ENCODE results near the gene CLIC3. TPM values are rescaled to one million over a fixed set of nuclear protein-coding genes. Genes with fewer than 3 reads are reported as not detected.
"Not testable (repeated sequence)": the region's sequence is repeated elsewhere in the genome, so short reads cannot be mapped to it uniquely, and the experiment has no call there.

The CLIC3 gene
- total RNA-seq, 1 experiment from 2014 or later: not detected

DNA sequence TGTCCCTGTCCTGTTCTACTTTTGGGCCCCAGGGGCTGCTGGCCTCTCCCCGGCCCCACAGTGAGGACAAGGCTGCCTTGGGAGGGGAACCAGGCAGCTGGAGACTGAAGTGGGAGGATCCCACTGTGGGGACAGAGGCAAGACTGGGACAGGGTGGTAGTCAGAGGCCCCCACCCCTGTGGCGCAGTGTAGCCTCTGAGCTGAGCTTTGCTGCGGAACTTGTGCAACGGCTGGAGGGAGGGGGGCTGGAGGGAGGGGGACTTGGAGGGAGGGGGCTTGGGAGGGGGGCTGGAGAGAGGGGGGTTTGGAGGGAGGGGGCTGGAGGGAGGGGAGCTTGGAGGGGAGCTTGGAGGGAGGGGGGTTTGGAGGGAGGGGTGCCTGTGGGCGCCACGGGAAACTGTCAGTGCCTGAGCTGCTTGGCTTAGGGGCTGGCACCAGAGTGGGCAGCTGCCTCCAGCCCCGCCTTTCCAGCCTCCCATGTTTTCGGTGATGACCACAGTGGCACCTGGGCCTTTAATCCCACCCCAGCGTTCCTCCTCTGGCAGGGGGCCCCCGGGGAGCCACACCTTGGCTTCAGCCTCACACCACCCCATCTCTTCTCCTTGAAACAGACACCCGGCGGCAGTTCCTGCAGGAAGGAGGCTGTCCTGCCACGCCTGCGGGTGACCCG, 37.8 kb upstream of the CLIC3 start:
- no peak for DNase-seq (ENCODE audit: low read depth, low spot score)

DNA sequence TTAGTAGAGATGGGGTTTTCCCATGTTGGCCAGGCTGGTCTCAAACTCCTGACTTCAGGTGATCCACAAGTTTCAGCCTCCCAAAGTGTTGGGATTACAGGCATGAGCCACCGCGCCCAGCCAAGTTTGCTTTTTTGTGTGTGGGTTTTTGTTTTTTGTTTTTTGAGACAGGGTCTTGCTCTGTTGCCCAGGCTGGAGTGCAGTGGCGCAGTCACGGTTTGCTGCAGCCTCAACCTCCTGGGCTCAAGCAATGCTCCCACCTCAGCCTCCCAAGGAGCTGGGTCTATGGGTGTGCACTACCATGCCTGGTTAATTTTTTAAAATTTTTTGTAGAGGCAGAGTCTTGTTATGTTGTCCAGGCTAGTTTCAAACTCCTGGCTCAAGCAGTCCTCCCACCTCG, 37.1 kb upstream of the CLIC3 start:
- in situ Hi-C loops (cut with HindIII; ENCODE audit: low pct_unique_long_range_greater_than_20kb, low sequenced_read_pairs): loop anchor here (25.0 kb wide), 1 partner anchor 96 kb away; the partner anchor contains the start of genes C8G and FBXW5
- DNase-seq (ENCODE audit: low read depth, low spot score): not testable (repeated sequence)

More for the DNA sequence above, 37.8 kb upstream of the CLIC3 start:
- in situ Hi-C loops (cut with HindIII; ENCODE audit: low pct_unique_long_range_greater_than_20kb, low sequenced_read_pairs): loop anchor here (25.0 kb wide), 1 partner anchor 97 kb away; the partner anchor contains the start of genes C8G and FBXW5

DNA sequence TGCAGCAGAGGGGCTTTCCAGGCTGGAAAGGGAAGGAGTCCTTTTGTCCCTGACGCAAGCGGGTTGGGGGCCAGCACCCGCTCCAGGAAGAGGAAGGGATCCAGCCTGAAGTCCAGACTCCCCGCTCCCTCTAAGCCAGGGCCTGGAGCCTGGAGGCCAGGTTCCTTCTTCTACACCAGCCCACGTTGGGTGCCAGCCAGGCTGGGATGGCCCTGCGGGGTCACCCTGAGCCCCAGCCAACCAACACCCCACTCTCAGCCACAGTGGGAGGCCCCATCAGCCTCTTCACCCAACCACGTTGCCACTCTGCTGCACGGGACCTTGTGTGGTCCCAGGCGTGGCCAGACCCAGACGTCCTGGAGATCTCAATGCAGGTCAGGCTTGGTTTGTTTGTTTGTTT, 36.5 kb upstream of the CLIC3 start:
- no peak for DNase-seq (ENCODE audit: low read depth, low spot score)
- in situ Hi-C loops (cut with HindIII; ENCODE audit: low pct_unique_long_range_greater_than_20kb, low sequenced_read_pairs): loop anchor here (25.0 kb wide), 1 partner anchor 96 kb away; the partner anchor contains the start of genes C8G and FBXW5

DNA sequence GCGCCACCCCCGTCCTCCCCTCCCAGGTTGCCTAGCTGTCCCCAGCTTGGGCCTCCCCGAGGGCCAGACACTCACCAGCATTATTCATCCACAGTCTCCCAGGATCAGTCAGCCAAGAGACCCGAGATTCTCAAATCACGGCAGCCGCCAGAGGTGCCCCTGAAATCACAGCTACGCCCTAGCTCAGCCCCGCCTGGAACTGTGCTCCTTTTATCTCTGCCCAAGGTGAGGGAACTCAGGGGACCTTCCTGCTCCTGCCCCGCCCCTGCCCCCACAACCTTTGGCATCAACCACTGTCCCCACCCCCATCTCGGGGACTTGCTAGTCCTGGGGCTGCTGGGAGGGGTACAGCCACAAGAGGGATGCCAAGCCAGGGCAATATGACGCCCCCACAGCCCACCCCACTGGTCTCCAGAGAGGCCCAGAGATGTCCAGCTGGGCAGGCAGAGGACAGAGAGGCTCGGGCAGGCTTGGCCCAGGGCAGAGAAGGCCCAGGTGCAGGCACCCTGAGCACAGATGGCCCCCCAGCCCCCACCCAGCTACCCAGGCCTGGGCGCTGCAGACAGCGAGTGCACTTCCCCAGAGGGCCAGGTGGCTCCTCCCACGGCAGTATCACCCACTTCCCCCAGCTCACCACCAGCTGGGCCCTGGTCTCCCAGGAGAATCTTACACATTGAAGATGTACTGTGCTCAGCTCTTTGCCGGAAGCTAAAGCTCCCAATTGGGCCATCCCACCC, 35.7 kb upstream of the CLIC3 start, which contains the start of gene FUT7:
Gene FUT7, minus strand, starts transcription at position 185 of the 737 bp plus-strand sequence. Its CDS starts 97 bp downstream, at position 88.
- in situ Hi-C loops (cut with HindIII; ENCODE audit: low pct_unique_long_range_greater_than_20kb, low sequenced_read_pairs): loop anchor here (25.0 kb wide), 1 partner anchor 95 kb away; the partner anchor contains the start of genes C8G and FBXW5
- no peak for DNase-seq (ENCODE audit: low read depth, low spot score)

DNA sequence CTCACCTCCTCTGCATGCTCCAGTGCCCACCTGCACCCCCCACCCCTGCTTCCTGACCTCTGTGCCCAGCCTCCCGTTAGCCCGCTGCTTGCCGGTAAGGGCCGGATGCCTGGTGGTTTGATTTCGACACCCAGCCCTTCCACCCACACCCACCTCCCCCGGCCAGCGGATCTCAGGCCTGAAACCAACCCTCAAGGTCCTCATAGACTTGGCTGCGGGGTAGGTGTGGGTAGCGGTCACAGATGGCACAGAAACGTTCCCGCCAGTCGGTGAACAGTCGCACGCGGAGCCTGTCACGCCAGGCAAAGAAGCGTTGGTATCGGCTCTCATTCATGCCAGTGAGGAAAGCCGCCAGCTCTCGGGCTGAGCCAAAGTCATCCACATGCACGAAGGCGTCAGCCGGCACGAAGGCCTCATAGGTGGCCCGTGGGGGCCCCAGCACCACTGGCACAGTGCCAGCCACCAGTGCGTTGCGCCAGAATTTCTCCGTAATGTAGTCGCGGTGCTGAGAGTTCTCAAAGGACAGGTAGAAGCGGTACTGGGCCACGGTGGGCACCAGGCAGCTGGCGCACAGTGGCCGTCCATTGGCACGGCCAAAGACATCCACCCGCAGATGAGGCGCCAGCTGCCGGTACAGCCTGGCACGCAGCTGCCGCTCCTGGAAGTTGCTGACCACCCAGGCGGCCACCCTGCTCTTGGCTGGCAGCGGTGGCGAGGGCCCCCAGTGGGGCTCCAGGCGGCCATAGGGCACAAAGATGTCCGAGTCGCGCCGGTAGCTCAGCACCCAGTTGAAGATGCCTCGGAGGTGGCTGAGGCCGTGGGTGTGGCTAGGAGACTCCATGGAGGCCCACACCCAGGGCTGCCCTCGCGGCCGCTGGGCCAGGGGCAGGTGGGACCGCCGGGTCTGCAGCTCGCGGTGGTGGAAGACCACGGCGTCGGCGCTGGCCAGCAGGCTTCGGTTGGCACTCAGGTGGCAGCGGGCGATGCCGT, 34.5 kb upstream of the CLIC3 start:
- no peak for DNase-seq (ENCODE audit: low read depth, low spot score)
- in situ Hi-C loops (cut with HindIII; ENCODE audit: low pct_unique_long_range_greater_than_20kb, low sequenced_read_pairs): loop anchor here (25.0 kb wide), 1 partner anchor 94 kb away; the partner anchor contains the start of genes C8G and FBXW5

DNA sequence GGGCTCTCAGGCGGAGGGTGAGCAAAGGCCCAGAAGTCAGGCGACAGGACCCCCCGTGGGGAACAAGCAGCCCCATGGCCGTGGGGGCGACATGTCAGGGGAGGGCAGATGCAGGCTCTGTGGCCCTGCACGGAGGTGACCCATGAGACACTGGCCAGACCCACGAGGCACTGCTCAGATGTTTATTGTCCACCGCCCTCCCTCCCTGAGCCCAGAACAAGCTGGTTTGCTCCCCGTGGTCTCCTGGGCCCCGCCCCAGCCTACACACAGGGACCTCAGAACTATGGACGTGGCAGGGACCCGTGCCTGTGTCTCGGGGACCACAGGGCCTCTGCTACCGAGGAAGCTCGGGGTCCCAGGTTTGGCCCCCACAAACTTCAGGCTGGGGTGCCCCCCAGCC, 33.6 kb upstream of the CLIC3 start:
- DNase-seq (ENCODE audit: low read depth, low spot score): no peak
- in situ Hi-C loops (cut with HindIII; ENCODE audit: low pct_unique_long_range_greater_than_20kb, low sequenced_read_pairs): loop anchor here (25.0 kb wide), 1 partner anchor 93 kb away; the partner anchor contains the start of genes C8G and FBXW5

DNA sequence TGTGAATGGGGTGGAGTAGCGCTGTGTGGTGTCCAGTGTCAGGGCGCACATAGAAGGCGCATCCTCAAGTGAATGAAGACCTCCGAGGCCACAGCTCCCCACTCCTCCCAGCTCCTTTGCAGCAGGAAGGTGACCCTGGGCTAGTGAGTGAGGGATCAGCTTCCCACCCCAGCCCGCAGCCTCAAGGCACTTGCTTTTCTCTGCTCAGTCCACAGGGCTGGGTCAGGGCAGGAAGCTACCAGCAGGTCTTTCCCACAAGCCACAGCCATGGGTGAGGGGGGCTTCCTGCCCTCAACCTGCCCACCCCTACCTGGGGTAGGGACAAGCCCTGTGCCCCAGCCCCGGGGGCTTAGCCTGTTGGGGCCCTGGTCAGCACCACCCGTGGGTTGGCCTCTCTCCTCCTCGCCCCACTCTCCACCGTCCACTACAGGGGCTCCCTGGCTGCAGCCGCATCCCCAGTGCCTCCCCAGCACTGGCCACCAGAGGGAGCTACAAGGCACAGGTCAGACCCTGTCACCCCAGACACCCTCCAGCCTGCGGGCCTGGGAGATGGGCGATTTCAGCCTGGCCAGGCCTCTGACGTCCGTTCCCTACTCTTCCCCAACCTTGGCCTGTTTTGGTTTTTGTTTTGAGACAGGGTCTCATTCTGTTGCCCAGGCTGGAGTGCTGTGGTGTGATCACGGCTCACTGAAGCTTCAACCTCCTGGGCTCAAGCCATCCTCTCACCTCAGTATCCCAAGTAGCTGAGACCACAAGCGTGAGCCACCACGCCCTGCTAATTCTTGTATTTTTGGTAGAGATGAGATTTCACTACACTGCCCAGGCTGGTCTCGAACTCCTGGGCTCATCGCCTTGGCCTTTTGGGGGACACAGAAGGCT, 32.9 kb upstream of the CLIC3 start:
- DNase-seq (ENCODE audit: low read depth, low spot score): peak; percentile 74
- in situ Hi-C loops (cut with HindIII; ENCODE audit: low pct_unique_long_range_greater_than_20kb, low sequenced_read_pairs): loop anchor here (25.0 kb wide), 1 partner anchor 92 kb away; the partner anchor contains the start of genes C8G and FBXW5

DNA sequence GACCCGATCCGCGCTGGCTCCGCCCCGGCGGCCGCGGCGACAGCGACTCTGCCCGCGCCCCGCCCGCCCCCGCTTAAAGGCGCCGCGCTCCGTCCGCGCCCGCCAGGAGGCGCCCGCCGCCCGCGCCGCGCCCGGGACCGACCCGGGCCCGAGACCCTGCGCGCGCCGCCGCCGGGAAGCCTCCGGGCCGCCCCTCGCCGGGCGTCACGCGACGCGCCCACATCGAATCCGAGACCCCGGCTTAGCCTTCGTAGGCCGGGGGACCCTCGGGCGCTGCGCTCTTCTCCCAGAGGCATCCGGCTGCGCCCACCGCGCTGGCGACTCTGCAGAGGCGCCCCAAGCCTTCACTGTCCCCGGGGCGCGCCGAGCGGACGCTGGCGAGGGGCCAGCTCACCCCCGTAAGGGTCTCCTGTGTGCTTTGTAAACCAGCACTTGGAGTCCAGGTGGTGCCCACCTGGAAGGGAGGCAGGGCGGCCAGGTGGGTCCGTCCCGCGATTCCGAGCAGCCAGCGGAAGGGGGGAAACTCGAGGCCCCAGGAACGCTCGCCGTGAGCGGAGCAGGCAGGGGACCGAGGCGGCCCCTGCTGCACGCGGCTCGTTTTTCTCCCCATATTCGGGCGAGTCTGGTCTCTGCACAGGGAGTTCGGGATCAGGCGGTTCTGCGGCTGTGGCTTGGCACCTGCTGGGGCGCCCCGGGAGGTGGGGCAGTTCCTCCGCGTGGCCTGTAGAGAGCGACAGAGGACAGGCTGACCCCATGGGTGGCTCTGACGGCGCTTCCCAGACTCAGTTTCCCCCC, 32.1 kb upstream of the CLIC3 start:
- in situ Hi-C loops (cut with HindIII; ENCODE audit: low pct_unique_long_range_greater_than_20kb, low sequenced_read_pairs): loop anchor here (25.0 kb wide), 1 partner anchor 91 kb away; the partner anchor contains the start of genes C8G and FBXW5
- peak; percentile 50 for DNase-seq (ENCODE audit: low read depth, low spot score)

DNA sequence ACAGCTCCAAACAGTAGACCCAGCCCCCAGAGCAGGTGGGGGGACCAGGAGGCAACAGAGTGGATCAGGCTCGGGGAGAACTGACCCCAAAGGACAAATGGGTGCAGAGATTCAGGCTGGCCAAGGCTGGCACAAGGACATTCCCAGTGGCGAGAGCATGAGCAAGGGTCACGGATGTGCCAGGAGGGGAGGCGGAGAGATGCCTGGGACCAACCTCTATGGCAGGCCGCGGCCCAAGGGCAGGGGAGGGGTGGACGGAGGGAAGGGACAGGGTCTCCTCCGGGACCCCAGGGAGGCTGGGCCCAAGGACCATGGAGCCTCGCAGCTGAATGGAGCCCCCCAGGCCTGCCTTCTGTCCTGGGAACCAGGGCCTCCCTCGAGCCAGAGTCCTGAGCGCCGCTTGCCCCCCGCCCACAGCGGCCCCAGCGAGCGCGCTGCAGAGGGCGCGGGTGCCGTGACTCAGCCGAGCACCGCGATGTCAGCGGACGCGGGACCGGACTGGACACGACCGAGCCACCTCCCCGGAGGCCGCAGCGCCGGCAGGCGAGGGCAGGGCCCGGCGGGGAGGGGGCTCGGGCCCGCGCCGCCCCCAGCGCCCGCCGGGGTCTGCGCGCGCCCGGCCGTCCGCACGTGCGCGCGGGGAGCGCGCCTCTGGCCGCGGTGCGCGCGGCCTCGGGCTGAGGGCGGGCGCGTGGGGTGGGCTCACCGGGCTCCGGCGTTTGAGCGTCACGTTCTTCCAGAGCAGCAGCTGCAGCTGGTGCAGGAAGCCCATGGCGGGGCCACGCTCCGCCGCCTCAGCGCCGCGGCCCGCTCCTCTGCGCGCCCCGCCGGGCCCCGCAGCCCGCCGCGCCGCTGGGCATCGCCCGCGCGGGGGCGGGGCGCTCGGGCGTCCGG, 31.2 kb upstream of the CLIC3 start, which contains the start of gene ABCA2:
Gene ABCA2, minus strand, starts transcription at position 869 of the 894 bp plus-strand sequence. Its CDS starts 97 bp downstream, at position 772.
- no peak for DNase-seq (ENCODE audit: low read depth, low spot score)
- in situ Hi-C loops (cut with HindIII; ENCODE audit: low pct_unique_long_range_greater_than_20kb, low sequenced_read_pairs): loop anchor here (25.0 kb wide), 1 partner anchor 90 kb away; the partner anchor contains the start of genes C8G and FBXW5

DNA sequence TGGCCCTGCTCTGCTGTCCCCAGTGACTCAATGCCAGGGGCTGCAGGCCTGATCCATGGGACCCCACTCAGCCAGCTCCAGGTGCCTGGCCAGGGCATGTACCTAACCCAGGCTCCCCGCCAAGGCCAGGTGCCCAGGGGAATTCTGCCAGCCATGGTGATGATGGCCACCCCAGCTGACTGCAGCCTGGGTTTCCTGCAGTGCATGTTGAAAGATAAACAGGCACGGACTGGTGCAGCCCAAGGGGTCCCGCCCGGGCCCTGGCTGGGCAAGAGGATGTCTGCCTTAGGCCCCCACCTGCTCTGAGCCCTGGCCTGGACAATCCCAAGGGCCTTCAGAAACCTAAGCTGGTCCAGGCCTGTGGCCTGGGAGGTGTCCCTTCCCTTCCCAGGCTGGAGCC, 30.5 kb upstream of the CLIC3 start:
- DNase-seq (ENCODE audit: low read depth, low spot score): no peak
- in situ Hi-C loops (cut with HindIII; ENCODE audit: low pct_unique_long_range_greater_than_20kb, low sequenced_read_pairs): loop anchor here (25.0 kb wide), 1 partner anchor 90 kb away; the partner anchor contains the start of genes C8G and FBXW5

DNA sequence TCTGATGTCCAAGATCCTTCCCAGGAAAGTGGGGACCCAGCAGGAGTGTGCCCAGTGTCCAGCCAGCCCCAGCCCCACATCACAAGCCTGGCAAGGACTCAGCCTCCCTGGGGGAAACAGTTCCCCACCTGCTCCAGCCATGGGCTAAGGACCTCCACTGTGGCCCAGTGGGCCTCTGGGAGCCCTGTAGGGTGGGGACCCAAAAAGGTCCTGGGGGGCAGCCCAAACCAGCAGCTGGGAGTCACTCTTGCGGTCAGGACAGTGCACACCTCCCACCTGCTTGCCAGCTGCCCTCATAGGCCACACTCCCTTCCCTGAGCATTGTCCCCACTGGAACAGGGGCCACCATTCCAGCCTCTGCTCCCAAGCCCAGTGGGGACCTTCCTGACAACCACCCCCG, 30.0 kb upstream of the CLIC3 start:
- no peak for DNase-seq (ENCODE audit: low read depth, low spot score)
- in situ Hi-C loops (cut with HindIII; ENCODE audit: low pct_unique_long_range_greater_than_20kb, low sequenced_read_pairs): loop anchor here (25.0 kb wide), 1 partner anchor 89 kb away; the partner anchor contains the start of genes C8G and FBXW5

DNA sequence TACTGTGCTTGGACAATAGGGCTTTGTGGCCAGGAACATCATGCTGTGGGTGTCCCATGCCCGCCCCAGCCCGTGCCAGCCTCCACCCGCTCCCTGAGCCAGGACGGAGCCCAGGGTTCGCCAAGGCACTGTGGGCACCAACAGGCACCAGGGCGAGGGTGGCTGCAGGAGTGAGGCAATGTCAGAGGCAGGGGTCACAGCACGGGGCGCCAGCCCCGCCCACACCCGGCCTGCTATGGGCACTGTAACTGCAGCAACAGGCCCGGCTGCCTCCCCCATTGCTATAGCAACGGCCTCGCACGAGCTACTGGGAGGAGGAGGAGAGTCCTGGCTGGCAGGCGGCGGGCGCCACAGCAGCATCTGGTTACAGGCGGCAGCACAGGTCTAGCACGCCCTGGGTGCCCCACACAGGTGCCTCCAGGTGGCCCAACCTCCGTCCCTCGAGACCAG, 29.2 kb upstream of the CLIC3 start:
- in situ Hi-C loops (cut with HindIII; ENCODE audit: low pct_unique_long_range_greater_than_20kb, low sequenced_read_pairs): loop anchor here (25.0 kb wide), 1 partner anchor 88 kb away; the partner anchor contains the start of genes C8G and FBXW5
- DNase-seq (ENCODE audit: low read depth, low spot score): peak; percentile 38

DNA sequence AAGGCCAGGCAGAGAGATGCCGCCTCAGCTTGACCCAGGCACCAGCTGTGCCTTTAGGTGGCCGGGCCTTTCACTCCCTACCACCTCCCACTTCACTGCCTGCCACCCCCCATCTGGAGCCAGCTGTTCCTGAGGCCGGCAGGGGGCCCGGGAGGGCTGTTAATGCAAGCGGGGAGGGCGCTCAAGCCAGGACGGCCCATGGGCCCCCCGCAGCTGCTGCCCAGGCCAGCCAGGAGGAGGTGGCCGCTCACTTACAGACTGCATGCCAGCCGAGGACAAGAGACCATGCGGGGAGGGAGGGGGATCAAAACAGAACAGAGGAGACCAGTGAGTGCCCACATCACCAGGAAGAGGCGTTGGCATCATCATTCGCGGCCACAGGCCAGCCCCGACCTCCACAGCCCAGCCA, 27.2 kb upstream of the CLIC3 start:
- no peak for DNase-seq (ENCODE audit: low read depth, low spot score)
- in situ Hi-C loops (cut with HindIII; ENCODE audit: low pct_unique_long_range_greater_than_20kb, low sequenced_read_pairs): no loop called here

DNA sequence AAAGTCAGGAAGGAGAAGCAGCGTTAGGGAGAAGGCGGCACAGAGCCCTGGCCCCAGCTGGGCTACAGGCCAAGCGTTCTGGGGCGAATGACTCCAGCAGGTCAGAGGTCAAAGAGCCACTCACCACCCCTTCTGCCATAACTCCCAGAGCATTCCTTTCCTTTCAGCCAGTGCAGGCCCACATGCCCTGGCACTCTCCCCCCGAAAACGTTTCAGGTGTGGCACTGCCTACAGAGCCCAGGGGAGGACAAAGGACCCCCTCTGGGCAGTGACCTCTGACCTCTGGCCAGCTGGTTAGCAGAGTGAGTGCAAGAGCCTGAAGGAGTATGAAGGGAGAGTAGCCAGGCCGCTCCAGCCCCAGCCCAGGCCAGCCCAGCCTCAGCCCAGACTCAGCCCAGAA, 26.8 kb upstream of the CLIC3 start:
- in situ Hi-C loops (cut with HindIII; ENCODE audit: low pct_unique_long_range_greater_than_20kb, low sequenced_read_pairs): no loop called here
- no peak for DNase-seq (ENCODE audit: low read depth, low spot score)
